HG03103 (cell line): ENCODE data around the gene PJA1.

Experiments used
- ATAC-seq: cut with Tn5 transposase; IDR thresholded peaks from one replicate; pipeline ENCODE4 v1.9.1; 2021; ENCODE audit warnings: low read depth; ENCODE audit not compliant: unreplicated experiment

PJA1 gene

GRCh38 chrX:69165087-69165651 is at the start of gene PJA1:
TSS of gene PJA1 (minus strand) at chrX:69165453. CDS start at chrX:69163073, 2,380 bp downstream.
- peak; percentile 80 for ATAC-seq

DNA sequence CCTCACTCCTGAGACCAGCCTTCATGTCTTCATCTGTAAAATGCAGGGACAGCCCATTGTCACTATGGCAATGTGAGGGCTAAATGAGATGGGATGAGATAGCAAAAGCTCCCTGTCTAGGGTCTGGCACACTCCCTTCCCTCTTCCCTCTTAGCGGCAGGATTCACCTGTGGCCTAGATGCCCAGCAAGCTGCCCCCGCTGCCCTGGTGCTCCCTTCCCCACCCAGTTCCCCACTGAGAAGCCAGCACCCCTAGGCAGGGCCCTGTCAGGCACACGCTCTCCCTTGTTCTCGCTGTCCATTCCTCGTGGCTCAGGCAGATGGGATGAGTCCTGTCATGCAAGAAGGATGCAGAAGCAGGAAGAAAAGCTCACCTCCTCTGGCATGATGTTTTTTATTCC is 49.2 kb upstream of the PJA1 start:
- no peak for ATAC-seq

DNA sequence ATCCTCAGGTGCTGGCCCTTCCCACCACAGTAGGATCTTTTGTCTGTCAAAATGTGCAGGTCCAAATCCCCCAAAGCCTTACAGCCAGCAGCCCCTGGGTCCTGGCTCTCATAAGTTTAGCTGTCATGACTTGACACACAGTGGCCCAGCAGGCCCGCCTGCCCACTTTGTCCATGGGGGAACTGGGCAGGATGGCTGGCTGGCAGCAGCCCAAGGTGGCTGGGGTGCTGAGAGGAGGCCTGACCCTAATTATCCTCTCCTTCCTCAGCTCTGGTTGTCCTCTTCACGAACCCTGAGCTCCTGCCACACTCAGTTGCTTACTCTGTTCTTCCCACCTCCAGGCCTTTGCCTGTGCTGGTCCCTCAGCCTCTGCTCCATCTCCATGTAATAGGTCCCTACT is 46.4 kb upstream of the PJA1 start:
- ATAC-seq, result no peak

- no peak for ATAC-seq
Observed at GRCh38 chrX:69210581-69210980, 45.3 kb upstream of the PJA1 start.

GRCh38 chrX:69207216-69207615 is 42.0 kb upstream of the PJA1 start:
- no peak for ATAC-seq

DNA sequence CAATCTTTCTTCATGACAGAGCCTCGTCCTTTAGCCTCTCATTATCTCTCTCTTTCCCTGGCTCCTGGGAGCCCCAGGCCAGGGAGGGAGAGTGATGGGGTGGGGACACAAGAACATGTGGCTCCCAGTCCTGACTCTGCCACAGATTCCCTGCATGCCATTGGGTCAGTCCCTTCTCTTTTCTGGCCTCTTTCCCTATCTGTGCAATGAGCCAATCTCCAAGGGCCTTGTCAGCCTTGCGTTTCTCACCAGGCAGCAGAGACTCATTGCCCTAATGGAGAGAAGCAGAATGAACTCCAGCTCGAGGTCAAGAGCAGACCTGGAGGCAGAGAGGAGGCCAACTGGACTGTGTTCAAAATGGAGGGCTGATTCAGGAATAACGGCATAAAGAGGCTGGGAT is 38.4 kb upstream of the PJA1 start:
- no peak for ATAC-seq

- ATAC-seq, result no peak
Observed at GRCh38 chrX:69197690-69198089, 32.4 kb upstream of the PJA1 start.

DNA sequence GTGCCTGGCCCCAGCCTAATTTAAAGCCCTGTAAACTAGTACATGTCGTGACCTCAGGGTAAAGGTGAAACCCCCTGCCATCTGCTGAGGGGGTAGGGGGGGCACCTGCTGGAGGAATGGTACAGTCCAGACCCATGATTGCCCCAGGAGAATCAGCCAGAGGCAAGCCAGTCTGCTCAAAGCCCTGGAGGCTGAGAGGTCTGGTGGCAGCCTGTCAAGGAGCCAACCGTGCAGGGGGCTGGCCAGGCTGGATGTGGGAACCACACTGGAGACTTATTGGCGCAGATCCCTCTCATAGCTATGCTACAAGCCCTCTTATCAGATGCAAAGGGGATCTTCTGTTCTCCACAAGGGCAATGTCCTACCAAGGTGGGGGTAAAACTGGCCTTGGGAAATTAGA is 31.4 kb upstream of the PJA1 start:
- ATAC-seq, result no peak

GRCh38 chrX:69195810-69196209 is 30.6 kb upstream of the PJA1 start:
- ATAC-seq, result no peak

- ATAC-seq, result no peak
Observed at GRCh38 chrX:69195192-69195591, 29.9 kb upstream of the PJA1 start.

- ATAC-seq, result no peak
Observed at GRCh38 chrX:69192603-69193002, 27.4 kb upstream of the PJA1 start.

DNA sequence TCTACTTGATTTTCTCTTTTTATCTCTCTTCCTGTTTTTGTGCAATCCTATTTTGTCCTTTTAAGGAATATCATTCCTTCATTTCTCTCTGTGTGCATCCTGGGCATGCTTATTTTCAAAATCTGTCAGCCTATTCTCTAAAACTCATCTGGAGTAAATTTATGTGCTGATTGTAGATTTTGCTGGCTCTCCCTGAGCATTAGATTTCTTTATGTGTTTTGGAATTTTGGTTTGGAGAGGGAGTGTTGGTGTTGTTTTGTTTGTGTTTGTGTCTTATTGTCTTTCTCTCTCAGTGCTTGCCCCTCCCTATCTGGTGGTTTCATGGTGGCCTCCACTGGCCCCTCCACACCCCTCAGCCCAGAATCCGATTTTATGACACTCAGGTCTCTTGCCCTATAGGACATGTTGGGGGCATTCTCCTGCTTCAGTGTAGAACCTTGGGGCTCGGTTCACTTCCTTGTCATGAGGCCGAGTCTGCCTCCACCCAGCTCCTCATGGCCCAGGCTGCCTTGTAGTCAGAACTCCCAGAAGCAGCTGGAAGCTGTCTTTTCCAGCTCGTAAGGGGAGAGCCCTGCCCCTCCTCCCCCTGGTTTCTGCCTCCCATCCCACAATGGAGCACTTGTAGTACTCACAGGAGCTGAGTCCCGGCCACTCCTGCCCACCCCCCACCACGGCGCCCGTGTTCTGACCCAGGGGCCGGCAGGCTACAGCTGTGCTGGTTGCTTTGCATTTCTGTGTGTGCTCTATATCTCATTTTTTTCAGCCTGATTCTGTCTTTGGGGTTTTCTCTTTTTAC is 24.5 kb upstream of the PJA1 start:
- no peak for ATAC-seq

DNA sequence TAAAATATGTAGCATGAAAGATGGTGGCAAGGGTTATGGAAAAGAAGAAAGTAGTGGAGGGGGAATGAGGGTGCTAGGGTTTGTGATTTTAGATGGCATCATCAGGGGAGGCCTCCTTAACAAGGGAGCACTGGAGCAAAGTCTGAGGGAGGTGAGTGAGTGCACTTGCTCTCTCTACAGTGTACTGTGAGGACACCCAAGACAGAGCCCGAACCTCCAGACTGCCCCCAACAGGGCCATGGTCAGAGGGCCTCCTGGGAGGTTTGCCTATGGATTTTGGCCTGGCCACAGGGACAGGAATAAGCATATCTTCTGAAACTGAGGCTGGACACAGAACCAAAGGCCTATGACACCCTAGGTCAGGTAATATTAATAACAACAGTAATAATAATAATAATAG is 21.4 kb upstream of the PJA1 start:
- no peak for ATAC-seq

DNA sequence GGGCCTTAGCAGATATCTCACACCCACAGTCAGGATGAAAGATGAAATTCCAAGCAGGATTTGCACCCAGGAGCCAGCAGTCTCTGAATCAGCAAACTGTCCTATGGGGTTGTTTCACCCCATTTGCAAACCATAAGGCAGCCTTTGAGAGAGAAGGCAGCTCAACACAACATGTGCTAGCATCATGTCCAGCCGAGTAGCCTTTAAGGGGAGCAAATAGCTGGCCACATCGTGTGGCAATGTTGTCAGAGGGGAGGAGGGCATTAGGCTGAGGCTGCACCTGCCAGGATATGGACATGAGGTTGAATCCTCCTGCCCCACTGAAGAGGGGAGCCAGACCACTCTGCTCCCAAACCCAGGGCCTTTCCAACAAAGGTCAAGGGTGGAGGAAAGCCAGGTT is 20.6 kb upstream of the PJA1 start:
- no peak for ATAC-seq

- ATAC-seq, result no peak
Observed at GRCh38 chrX:69185141-69185540, 19.9 kb upstream of the PJA1 start.

DNA sequence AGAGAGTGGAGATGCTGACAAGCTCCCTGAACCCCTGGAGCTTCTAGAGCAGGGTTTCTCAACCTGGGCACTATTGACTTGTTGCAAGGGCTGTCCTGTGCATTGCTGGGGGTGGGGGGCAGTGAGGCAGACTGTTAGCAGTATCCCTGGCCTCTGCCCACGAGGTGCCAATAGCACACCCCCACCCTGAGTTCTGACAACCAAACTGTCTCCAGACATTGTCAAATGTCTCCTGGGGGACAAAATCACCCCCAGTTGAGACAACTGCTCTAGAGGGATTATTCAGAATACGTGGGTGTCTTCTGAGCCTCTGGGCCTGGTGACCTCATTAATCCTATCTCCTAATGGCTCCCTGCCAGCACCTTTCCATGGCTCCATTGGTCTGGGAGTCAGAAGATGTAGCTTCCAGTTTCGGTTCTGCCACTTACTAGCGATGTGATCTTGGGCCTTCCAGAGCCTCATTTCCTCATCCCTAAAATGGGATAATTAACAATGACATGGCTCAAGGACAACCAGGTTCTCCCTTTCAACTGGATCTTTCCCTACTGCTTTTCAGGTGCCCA is 17.6 kb upstream of the PJA1 start:
- no peak for ATAC-seq

DNA sequence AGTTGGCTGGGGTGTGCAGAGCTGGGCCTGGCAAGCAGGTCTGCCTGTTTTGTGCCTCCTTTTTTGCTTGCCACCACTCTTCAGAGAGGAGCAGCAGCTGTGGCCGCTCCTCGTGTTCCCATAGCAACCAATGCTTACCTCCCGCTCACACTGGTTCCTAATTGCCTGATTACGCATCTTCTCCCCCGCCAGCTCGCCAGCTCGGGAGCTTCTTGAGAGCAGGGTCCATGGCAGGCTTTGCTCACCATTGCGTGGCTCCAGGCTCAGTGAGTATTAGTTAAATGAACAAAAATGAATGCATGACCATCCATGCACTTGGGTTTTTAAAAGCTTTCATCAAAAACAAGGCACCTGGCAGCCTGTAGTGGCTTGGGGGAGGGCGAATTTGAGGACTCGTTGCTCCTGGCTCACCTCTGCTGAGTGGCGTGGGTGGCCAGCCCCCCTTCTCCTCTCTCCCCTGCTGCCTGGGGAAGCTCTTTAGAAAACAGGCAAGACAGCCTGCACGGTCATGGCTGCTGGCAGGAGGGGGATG is 14.2 kb upstream of the PJA1 start:
- ATAC-seq, result no peak

DNA sequence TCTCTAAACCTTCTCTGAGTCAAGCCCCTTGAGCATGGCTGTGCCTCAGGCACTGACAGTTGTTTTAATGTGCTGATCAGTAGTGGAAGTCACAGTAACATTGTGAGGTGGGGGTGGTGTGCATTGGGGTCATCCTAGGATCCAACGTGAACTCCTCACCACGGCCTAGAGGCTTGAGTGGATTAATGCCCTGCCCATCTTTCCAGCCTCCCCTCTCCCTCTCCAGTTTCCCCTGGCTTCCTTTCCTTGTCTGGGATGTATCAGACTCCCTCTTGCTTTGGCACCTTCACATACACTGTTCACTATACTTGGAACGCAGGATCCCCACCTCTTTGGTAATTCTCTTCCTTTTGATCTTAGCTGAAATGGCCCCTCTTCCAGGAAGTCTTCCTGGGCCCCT is 13.3 kb upstream of the PJA1 start:
- ATAC-seq, result no peak

DNA sequence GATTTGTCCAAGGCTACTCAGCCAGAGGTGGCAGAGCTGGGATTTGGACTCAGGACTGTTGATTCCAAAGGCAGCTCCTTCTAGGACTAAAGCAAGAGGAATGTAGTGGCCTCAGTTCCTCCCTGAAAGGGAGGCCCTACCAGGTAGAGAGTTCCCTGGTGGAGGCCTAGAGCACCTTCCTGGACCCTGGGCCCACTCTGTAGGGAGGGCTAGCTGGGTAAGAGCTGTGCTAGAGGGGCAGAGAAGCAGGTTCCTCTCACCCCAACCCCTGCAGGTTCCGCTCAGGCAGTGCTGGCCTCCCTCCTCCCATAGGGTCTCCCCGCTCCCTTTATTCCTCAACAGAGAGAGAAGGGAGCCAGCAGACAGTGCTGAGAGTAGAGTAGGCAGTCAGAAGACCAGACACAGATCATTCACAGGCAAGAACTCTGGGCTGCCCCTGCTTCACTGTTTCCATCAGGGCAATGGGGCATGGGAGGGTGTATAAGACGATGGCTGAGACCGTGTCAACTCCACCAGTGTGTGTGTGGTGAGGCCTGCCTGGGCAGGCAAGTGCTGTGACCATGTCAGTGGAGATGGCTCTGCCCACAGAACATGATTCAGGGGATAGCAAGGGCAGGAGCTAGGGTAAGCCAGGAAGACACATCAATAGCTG is 12.4 kb upstream of the PJA1 start:
- no peak for ATAC-seq

- no peak for ATAC-seq
Observed at GRCh38 chrX:69176053-69176452, 10.8 kb upstream of the PJA1 start.

GRCh38 chrX:69173906-69174305 is 8.7 kb upstream of the PJA1 start:
- ATAC-seq, result no peak
